ENCODE results near the gene KDM1A. TPM values are rescaled to one million over a fixed set of nuclear protein-coding genes. Genes with fewer than 3 reads are reported as not detected.

Gene KDM1A
- polyA plus RNA-seq, 3 donors: 22.1 to 30.2 (median 24.1) TPM

- peaks cover 22% of the 10 kb centered on the region for H3K4me1 Mint-ChIP-seq
- H3K27me3 Mint-ChIP-seq (ENCODE audit: low read depth in 3 of 3): no peaks in the 10 kb centered on the region
- H3K4me2 ChIP-seq (replicated peaks; ENCODE audit: extremely low read depth, low read length, poor library complexity, severe bottlenecking): no peak overlapping the region
- H4K20me1 ChIP-seq (ENCODE audit: insufficient read depth, low read length): peaks cover 36% of the 10 kb centered on the region
- no peaks in the 10 kb centered on the region for H3K36me3 Mint-ChIP-seq
- no peak for DNase-seq
- TF ChIP-seq CTCF (IDR thresholded peaks at IDR 0.05): no peak
- peaks cover 8 to 19% of the 10 kb centered on the region in 2 donors for H3K4me1 ChIP-seq (ENCODE audit: control insufficient read depth in 1 of 2, insufficient read depth in 2 of 2, low read length in 2 of 2)
- H3K27me3 ChIP-seq (ENCODE audit: control insufficient read depth in 2 of 2, insufficient read depth in 2 of 2, low read length in 2 of 2): no peaks in the 10 kb centered on the region
- H3K27ac ChIP-seq (ENCODE audit: low read depth in 1 of 2, low read length in 2 of 2): no peak overlapping the region
- H3K9me3 ChIP-seq (replicated peaks in 1 of 2; ENCODE audit: control insufficient read depth in 1 of 2, insufficient read depth in 1 of 2, low read length in 2 of 2): no peaks in the 10 kb centered on the region
- no peak overlapping the region for H3K27ac Mint-ChIP-seq
- H3K4me3 Mint-ChIP-seq: no peak overlapping the region
- intact Hi-C loops (cut with micrococcal nuclease): no loop called here
- no peak overlapping the region for H3K9ac ChIP-seq (ENCODE audit: insufficient read depth, low read length, poor library complexity, severe bottlenecking)
- H3K36me3 ChIP-seq (replicated peaks in 1 of 2; ENCODE audit: control insufficient read depth in 1 of 2, insufficient read depth in 2 of 2, low read length in 2 of 2): no peaks in the 10 kb centered on the region
- no peak overlapping the region for H3K4me3 ChIP-seq (replicated peaks in 1 of 3; ENCODE audit: low read depth in 2 of 3, low read length in 3 of 3)
- H3K79me2 ChIP-seq (ENCODE audit: insufficient read depth, low read length): peaks cover 19% of the 10 kb centered on the region
- H2AFZ ChIP-seq (ENCODE audit: insufficient read depth, low read depth, low read length, poor library complexity, severe bottlenecking): no peak overlapping the region
- H3K9me3 Mint-ChIP-seq: no peaks in the 10 kb centered on the region
Observed at GRCh38 chr1:23123528-23123927, 104.3 kb downstream of the KDM1A start.

- Histone ChIP-seq H3K4me2 (replicated peaks; ENCODE audit: extremely low read depth, low read length, poor library complexity, severe bottlenecking) (no peak overlapping the region), H3K4me3 (replicated peaks in 1 of 3; ENCODE audit: low read depth in 2 of 3, low read length in 3 of 3) (no peak overlapping the region), H4K20me1 (ENCODE audit: insufficient read depth, low read length) (peaks cover 36% of the 10 kb centered on the region), H3K27me3 (ENCODE audit: control insufficient read depth in 2 of 2, insufficient read depth in 2 of 2, low read length in 2 of 2) (no peaks in the 10 kb centered on the region), H3K27ac (ENCODE audit: low read depth in 1 of 2, low read length in 2 of 2) (no peak overlapping the region), H3K79me2 (ENCODE audit: insufficient read depth, low read length) (peaks cover 19% of the 10 kb centered on the region), H3K4me1 (ENCODE audit: control insufficient read depth in 1 of 2, insufficient read depth in 2 of 2, low read length in 2 of 2) (peaks cover 5 to 13% of the 10 kb centered on the region in 2 donors), H2AFZ (ENCODE audit: insufficient read depth, low read depth, low read length, poor library complexity, severe bottlenecking) (no peak overlapping the region), H3K36me3 (replicated peaks in 1 of 2; ENCODE audit: control insufficient read depth in 1 of 2, insufficient read depth in 2 of 2, low read length in 2 of 2) (no peaks in the 10 kb centered on the region), H3K9me3 (replicated peaks in 1 of 2; ENCODE audit: control insufficient read depth in 1 of 2, insufficient read depth in 1 of 2, low read length in 2 of 2) (no peaks in the 10 kb centered on the region), H3K9ac (ENCODE audit: insufficient read depth, low read length, poor library complexity, severe bottlenecking) (no peak overlapping the region)
- Mint-ChIP-seq H3K4me3 (no peak overlapping the region), H3K36me3 (peaks cover 0 to 3% of the 10 kb centered on the region in 2 donors), H3K27me3 (ENCODE audit: low read depth in 3 of 3) (no peaks in the 10 kb centered on the region), H3K27ac (no peak overlapping the region), H3K9me3 (no peaks in the 10 kb centered on the region), H3K4me1 (peaks cover 16% of the 10 kb centered on the region)
- WGBS (ENCODE audit: insufficient coverage): 80% methylated on average over 1 of the region's 4 CpGs
- no peak for TF ChIP-seq CTCF (IDR thresholded peaks at IDR 0.05)
- DNase-seq: no peak
- intact Hi-C loops (cut with micrococcal nuclease): no loop called here
Observed at GRCh38 chr1:23124259-23125026, 105.2 kb downstream of the KDM1A start.

Data from CD14-positive monocyte (primary cell).